SK-N-SH (cell line): Measurements from ENCODE around the gene NOA1. TPM values are rescaled to one million over a fixed set of nuclear protein-coding genes. Genes with fewer than 3 reads are reported as not detected.

Experiments
- CTCF ChIA-PET: fragments of 300-600, 350-600 bp; formaldehyde crosslinking; extraction: SDS; loops from one replicate; lab custom pipeline; 2021; lab: Yijun Ruan, JAX
- POLR2A ChIA-PET: fragments of 350-600 bp; sonication (Branson Sonifier 250); formaldehyde crosslinking; extraction: SDS; loops from one replicate; lab custom pipeline; 2020; ENCODE audit warnings: antibody characterized with exemption, inconsistent platforms; lab: Yijun Ruan, JAX
- DNase-seq: peaks from one replicate; pipeline ENCODE4 v3.0.0; 2012
- H2AFZ ChIP-seq: fragments of 200-600 bp; sonication (generic); 2 replicates; pipeline ENCODE4 v1.8.1; 2016; ENCODE audit warnings: antibody characterized with exemption, mild to moderate bottlenecking, low read depth
- H3F3A ChIP-seq: fragments of 200-600 bp; sonication (generic); replicated peaks from 2 replicates; pipeline ENCODE3; 2016; ENCODE audit warnings: antibody characterized with exemption, mild to moderate bottlenecking; ENCODE audit not compliant: insufficient read depth
- H3K27ac ChIP-seq, 2 experiments: fragments of 200-500 bp in 1 of 2; fragments of 200-600 bp in 1 of 2; sonication (Bioruptor generic) in 1 of 2; sonication (generic), shearing (Covaris generic) in 1 of 2; 2 replicates each; pipeline versions ENCODE4 v1.5.1 to v1.6.1; 2014 to 2016; ENCODE audit warnings: low read depth in 2 of 2, inconsistent platforms in 1 of 2, low read length in 1 of 2, mild to moderate bottlenecking in 1 of 2, mixed read lengths in 1 of 2
- H3K27me3 ChIP-seq: fragments of 200-600 bp; sonication (generic), shearing (Covaris generic); 2 replicates; pipeline ENCODE4 v1.6.1; 2016; ENCODE audit warnings: mixed run types; ENCODE audit not compliant: insufficient read depth
- H3K36me3 ChIP-seq, 2 experiments: fragments of 200-500 bp in 1 of 2; fragments of 200-600 bp in 1 of 2; sonication (Bioruptor generic) in 1 of 2; sonication (generic) in 1 of 2; replicated peaks in 1 of 2; 2 replicates each; pipeline versions ENCODE3 to v1.5.1; 2014 to 2016; ENCODE audit warnings: low read length in 1 of 2, mild to moderate bottlenecking in 1 of 2; ENCODE audit not compliant: insufficient read depth in 2 of 2, control insufficient read depth in 1 of 2
- H3K4me1 ChIP-seq, 2 experiments: fragments of 200-500 bp in 1 of 2; fragments of 200-600 bp in 1 of 2; sonication (Bioruptor generic) in 1 of 2; sonication (generic), shearing (Covaris generic) in 1 of 2; 2 replicates each; pipeline versions ENCODE4 v1.5.1 to v1.6.1; 2014 to 2016; ENCODE audit warnings: low read depth in 1 of 2, low read length in 1 of 2, mixed run types in 1 of 2; ENCODE audit not compliant: insufficient read depth in 2 of 2, control insufficient read depth in 1 of 2
- H3K4me2 ChIP-seq: fragments of 200-600 bp; sonication (generic), shearing (Covaris generic); 2 replicates; pipeline ENCODE4 v1.6.1; 2017; ENCODE audit warnings: mixed run types
- H3K4me3 ChIP-seq, 2 experiments: fragments of 200-500 bp in 1 of 2; fragments of 200-600 bp in 1 of 2; sonication (Bioruptor generic) in 1 of 2; sonication (generic), shearing (Covaris generic) in 1 of 2; 2 replicates each; pipeline versions ENCODE4 v1.5.1 to v1.8.1; 2014 to 2016; ENCODE audit warnings: low read depth in 2 of 2, inconsistent platforms in 1 of 2, low read length in 1 of 2, mild to moderate bottlenecking in 1 of 2, mixed read lengths in 1 of 2, moderate library complexity in 1 of 2
- H3K79me2 ChIP-seq: fragments of 200-600 bp; sonication (generic); 2 replicates; pipeline ENCODE4 v1.8.1; 2017; ENCODE audit warnings: mild to moderate bottlenecking; ENCODE audit not compliant: insufficient read depth
- H3K9ac ChIP-seq: fragments of 200-600 bp; sonication (generic); 2 replicates; pipeline ENCODE4 v1.6.1; 2017; ENCODE audit warnings: mixed run types
- H3K9me2 ChIP-seq: fragments of 200-600 bp; sonication (generic); 2 replicates; pipeline ENCODE4 v1.6.1; 2017; ENCODE audit warnings: mixed run types
- H3K9me3 ChIP-seq: fragments of 200-600 bp; sonication (generic); 2 replicates; pipeline ENCODE4 v1.6.1; 2017; ENCODE audit warnings: mixed run types, mild to moderate bottlenecking, moderate library complexity
- H4K20me1 ChIP-seq: fragments of 200-600 bp; sonication (generic); 2 replicates; pipeline ENCODE4 v1.6.1; 2017; ENCODE audit warnings: mild to moderate bottlenecking, mixed run types; ENCODE audit not compliant: insufficient read depth
- EP300 ChIP-seq, 2 experiments: IDR thresholded peaks; 2 replicates each; pipeline versions ENCODE4 v1.4.0 to v1.6.1; 2012; ENCODE audit warnings: borderline replicate concordance in 1 of 2, low read depth in 1 of 2, low read length in 1 of 2
- FOSL2 ChIP-seq: IDR thresholded peaks from 2 replicates; pipeline ENCODE4 v1.4.0; 2012; ENCODE audit warnings: low read depth, mild to moderate bottlenecking, moderate library complexity, borderline replicate concordance
- GABPA ChIP-seq: IDR thresholded peaks from 2 replicates; pipeline ENCODE4 v1.4.0; 2012; ENCODE audit warnings: low read depth, mild to moderate bottlenecking
- GATA2 ChIP-seq: sonication (generic); formaldehyde crosslinking; IDR thresholded peaks from 2 replicates; pipeline ENCODE4 v1.5.0; 2020; ENCODE audit warnings: mild to moderate bottlenecking, missing genetic modification reagents
- JUND ChIP-seq: IDR thresholded peaks from 2 replicates; pipeline ENCODE4 v1.4.0; 2012
- MEF2A ChIP-seq: IDR thresholded peaks from 2 replicates; pipeline ENCODE4 v1.4.0; 2012; ENCODE audit warnings: low read depth, borderline replicate concordance
- NRF1 ChIP-seq: IDR thresholded peaks from 2 replicates; pipeline ENCODE4 v1.6.1; 2012; ENCODE audit warnings: low read depth, mild to moderate bottlenecking, low read length
- PBX3 ChIP-seq: IDR thresholded peaks from 2 replicates; pipeline ENCODE4; 2012
- TAF1 ChIP-seq: IDR thresholded peaks from 2 replicates; pipeline ENCODE4 v1.6.1; 2012; ENCODE audit warnings: low read depth, mild to moderate bottlenecking, low read length, moderate library complexity, borderline replicate concordance
- TCF12 ChIP-seq: IDR thresholded peaks from 2 replicates; pipeline ENCODE4 v1.4.0; 2012
- TEAD4 ChIP-seq: IDR thresholded peaks from 2 replicates; pipeline ENCODE4 v1.4.0; 2012; ENCODE audit warnings: mild to moderate bottlenecking, borderline replicate concordance; ENCODE audit not compliant: insufficient read depth
- USF2 ChIP-seq: fragments of 150-350 bp; IDR thresholded peaks from 2 replicates; pipeline ENCODE4 v1.6.1; 2017; ENCODE audit warnings: antibody characterized with exemption, low read length, low read depth, borderline replicate concordance
- WGBS: methylation state at CpG from one replicate; pipeline ENCODE4 v1.1.6; 2017; ENCODE audit warnings: low lambda C conversion rate; 5-methylcytosine and 5-hydroxymethylcytosine counted together
- polyA plus RNA-seq, 3 experiments: library from polyadenylated mRNA; depleted of rRNA; stranded (reverse); fragments of >200 nt; gene quantifications; 2 replicates each; pipeline ENCODE4 v1.2.3, GENCODE V29; 2012
- TF ChIP-seq, protein P1 (sequence below): IDR thresholded peaks from 2 replicates; pipeline ENCODE4 v1.4.0; 2012; ENCODE audit warnings: low read depth, borderline replicate concordance
- TF ChIP-seq, protein P2 (sequence below): IDR thresholded peaks from 2 replicates; pipeline ENCODE4 v1.6.1; 2012; ENCODE audit warnings: mild to moderate bottlenecking, low read depth, low read length, moderate library complexity
- TF ChIP-seq, protein P3 (sequence below): fragments of 150-350 bp; IDR thresholded peaks from 2 replicates; pipeline ENCODE4 v1.6.1; 2016; ENCODE audit warnings: mild to moderate bottlenecking, low read depth, low read length

Gene NOA1
- polyA plus RNA-seq, 1 of the 3 experiments (the other 2 are of a cell fraction) = 11.8 TPM

GRCh38 chr4:56981795-56982201, 4.4 kb upstream of the NOA1 start:
- TF ChIP-seq FOSL2 (0 out of 2 replicates have a peak, but pooled peaks have one; percentile 5), EP300 (IDR thresholded peaks at IDR 0.05; ENCODE audit: borderline replicate concordance in 1 of 2, low read depth in 1 of 2, low read length in 1 of 2) (no peak), GATA2 (CRISPR knock-in tag) (no peak), TCF12 (peak; percentile 39; the same call in 1 of the 2 replicates), TAF1 (no peak), NRF1 (no peak), PBX3 (peak; percentile 23; the same call in 1 of the 2 replicates), GABPA (no peak), USF2 (no peak), TEAD4 (peak; percentile 38; the same call in 1 of the 2 replicates), JUND (peak; percentile 54), MEF2A (no peak)
- TF ChIP-seq, protein P1, sequence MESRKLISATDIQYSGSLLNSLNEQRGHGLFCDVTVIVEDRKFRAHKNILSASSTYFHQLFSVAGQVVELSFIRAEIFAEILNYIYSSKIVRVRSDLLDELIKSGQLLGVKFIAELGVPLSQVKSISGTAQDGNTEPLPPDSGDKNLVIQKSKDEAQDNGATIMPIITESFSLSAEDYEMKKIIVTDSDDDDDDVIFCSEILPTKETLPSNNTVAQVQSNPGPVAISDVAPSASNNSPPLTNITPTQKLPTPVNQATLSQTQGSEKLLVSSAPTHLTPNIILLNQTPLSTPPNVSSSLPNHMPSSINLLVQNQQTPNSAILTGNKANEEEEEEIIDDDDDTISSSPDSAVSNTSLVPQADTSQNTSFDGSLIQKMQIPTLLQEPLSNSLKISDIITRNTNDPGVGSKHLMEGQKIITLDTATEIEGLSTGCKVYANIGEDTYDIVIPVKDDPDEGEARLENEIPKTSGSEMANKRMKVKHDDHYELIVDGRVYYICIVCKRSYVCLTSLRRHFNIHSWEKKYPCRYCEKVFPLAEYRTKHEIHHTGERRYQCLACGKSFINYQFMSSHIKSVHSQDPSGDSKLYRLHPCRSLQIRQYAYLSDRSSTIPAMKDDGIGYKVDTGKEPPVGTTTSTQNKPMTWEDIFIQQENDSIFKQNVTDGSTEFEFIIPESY = no peak
- TF ChIP-seq, protein P2, sequence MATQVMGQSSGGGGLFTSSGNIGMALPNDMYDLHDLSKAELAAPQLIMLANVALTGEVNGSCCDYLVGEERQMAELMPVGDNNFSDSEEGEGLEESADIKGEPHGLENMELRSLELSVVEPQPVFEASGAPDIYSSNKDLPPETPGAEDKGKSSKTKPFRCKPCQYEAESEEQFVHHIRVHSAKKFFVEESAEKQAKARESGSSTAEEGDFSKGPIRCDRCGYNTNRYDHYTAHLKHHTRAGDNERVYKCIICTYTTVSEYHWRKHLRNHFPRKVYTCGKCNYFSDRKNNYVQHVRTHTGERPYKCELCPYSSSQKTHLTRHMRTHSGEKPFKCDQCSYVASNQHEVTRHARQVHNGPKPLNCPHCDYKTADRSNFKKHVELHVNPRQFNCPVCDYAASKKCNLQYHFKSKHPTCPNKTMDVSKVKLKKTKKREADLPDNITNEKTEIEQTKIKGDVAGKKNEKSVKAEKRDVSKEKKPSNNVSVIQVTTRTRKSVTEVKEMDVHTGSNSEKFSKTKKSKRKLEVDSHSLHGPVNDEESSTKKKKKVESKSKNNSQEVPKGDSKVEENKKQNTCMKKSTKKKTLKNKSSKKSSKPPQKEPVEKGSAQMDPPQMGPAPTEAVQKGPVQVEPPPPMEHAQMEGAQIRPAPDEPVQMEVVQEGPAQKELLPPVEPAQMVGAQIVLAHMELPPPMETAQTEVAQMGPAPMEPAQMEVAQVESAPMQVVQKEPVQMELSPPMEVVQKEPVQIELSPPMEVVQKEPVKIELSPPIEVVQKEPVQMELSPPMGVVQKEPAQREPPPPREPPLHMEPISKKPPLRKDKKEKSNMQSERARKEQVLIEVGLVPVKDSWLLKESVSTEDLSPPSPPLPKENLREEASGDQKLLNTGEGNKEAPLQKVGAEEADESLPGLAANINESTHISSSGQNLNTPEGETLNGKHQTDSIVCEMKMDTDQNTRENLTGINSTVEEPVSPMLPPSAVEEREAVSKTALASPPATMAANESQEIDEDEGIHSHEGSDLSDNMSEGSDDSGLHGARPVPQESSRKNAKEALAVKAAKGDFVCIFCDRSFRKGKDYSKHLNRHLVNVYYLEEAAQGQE = no peak
- TF ChIP-seq, protein P3, sequence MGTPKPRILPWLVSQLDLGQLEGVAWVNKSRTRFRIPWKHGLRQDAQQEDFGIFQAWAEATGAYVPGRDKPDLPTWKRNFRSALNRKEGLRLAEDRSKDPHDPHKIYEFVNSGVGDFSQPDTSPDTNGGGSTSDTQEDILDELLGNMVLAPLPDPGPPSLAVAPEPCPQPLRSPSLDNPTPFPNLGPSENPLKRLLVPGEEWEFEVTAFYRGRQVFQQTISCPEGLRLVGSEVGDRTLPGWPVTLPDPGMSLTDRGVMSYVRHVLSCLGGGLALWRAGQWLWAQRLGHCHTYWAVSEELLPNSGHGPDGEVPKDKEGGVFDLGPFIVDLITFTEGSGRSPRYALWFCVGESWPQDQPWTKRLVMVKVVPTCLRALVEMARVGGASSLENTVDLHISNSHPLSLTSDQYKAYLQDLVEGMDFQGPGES = no peak
- Histone ChIP-seq H2AFZ (no peak overlapping the region), H3K27me3 (no peaks in the 10 kb centered on the region), H3K4me3 (peak overlapping the region; percentile 4 to 99; a peak in 3 of 4 replicates), H3K79me2 (peaks cover 90% of the 10 kb centered on the region), H3K9me3 (no peaks in the 10 kb centered on the region), H3F3A (peaks cover 26% of the 10 kb centered on the region), H3K9ac (peak overlapping the region; percentile 67), H3K27ac (peak overlapping the region in 1 of 2 experiments; percentile 83; a peak in 2 of 4 replicates), H3K4me2 (peak overlapping the region; percentile 92), H3K9me2 (no peaks in the 10 kb centered on the region), H3K36me3 (peaks cover 18 to 48% of the 10 kb centered on the region in 2 experiments), H3K4me1 (peaks cover 2 to 9% of the 10 kb centered on the region in 2 experiments), H4K20me1 (peaks cover 63% of the 10 kb centered on the region)
- WGBS = 22% methylated on average over 4 of the region's 4 CpGs
- DNase-seq = no peak
- ChIA-PET POLR2A (no interaction called here), CTCF (interaction anchor here (1.0 to 1.4 kb wide), 2 partner anchors 10 to 56 kb away, joined by 3 to 5 read pairs; no protein-coding TSS in a partner anchor)
